ENCODE data around the gene PPP1R3D.
A peak's percentile ranks its signal among the peaks of the same experiment; 100 is the strongest.

PPP1R3D gene

GRCh38 chr20:59948212-59948611, 8.1 kb upstream of the PPP1R3D start:
- DNase-seq, result peak; percentile 55

- no peak for DNase-seq
These were observed 7.3 kb upstream of the PPP1R3D start for GRCh38 chr20:59947376-59947775.

DNA sequence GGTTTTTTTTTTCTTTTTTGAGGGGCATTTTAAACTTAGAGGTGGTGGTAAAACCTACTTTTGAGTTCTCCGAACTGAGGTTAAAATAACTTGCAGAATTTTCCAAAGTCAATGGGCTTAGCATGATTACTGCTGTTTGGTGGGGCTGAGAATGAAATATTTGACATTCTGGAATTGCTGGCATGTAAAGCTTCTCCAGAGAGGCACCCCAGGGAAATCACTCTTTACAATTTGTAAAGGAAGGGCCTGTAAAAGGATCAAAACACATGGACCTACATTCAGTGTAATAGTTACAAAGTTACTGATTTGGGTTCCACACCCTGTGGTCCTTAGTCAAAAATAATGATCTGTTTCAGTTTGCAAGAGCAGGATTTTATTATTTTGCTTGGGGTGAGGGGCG, 5.6 kb upstream of the PPP1R3D start:
- no peak for DNase-seq

GRCh38 chr20:59945175-59945574, 5.1 kb upstream of the PPP1R3D start:
- peak; percentile 41 for DNase-seq

DNA sequence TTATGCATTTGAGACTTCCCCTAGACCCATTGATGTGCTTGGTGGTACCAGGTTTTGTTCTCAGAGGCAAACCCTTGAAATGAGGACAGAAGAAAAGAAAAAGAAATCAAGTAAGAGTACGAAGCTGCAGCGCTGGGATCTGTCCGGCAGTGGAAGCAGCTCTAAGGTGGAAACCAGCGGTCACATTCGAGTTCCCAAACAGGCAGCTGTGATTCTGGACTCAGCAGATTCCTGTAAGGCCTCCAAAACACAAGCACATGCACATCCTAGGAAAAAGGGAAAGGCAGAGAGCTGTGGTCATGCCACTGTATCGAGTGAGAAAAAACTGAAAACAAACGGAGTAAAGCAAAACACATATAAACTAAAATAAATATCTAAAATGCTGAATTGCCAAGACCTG, 4.6 kb upstream of the PPP1R3D start:
- no peak for DNase-seq

- DNase-seq, result no peak
These were observed 2.1 kb upstream of the PPP1R3D start for GRCh38 chr20:59942245-59942644.

GRCh38 chr20:59940956-59941294, 820 bp upstream of the PPP1R3D start:
- DNase-seq, result no peak

DNA sequence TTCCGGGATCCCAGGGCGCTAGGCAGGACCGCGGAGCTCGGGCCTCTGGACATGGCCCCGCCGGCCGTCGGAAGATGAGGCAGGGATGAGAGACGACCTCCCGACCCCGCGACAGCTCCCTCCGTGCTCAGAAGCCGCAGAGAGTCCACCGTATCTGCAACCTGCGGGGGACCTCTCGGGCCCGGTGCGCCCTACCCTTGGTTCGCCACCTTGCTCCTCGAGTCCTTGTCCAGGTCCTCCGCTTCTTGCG, 301 bp downstream of the PPP1R3D start:
- no peak for DNase-seq

- DNase-seq, result no peak
These were observed 840 bp downstream of the PPP1R3D start for GRCh38 chr20:59939052-59939878.

DNA sequence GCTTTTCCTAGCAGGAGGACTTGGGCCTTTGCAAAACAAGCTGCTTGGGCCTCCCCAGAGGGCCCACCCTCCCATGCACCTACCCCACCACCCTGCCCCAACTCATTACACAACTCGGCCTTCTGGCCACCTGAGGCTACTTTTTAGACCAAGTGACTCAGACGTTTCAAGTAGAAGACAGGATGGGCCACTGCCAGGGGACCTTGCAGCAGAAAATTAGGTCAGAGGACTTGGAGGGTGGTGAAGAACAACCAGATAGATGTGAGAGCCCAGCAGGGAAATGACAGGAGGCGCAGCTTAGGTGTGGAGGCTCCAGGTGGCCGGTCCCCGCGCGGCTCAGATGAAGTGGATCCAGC, 1.4 kb downstream of the PPP1R3D start:
- DNase-seq, result no peak

GRCh38 chr20:59938221-59938620, 1.9 kb downstream of the PPP1R3D start:
- DNase-seq, result no peak

DNA sequence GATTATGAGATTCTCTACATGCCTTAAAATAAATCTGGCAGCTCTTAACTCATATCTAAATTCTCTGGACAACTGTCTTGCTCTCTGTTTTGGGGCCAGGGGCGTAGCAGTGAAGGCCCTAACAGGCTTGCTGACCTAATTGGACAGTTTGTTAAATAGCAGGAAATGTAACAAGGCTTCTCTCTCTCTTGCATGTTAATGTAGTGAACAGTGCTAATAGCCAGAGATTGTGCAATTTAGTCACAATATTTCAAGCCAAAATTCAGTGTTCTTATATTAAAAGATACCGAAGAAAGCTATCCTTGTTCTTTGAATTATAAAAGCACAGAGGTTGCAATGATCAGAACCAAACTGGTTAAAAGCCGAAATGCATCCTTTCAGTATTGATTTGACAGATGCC, 3.0 kb downstream of the PPP1R3D start:
- DNase-seq, result peak; percentile 19

DNA sequence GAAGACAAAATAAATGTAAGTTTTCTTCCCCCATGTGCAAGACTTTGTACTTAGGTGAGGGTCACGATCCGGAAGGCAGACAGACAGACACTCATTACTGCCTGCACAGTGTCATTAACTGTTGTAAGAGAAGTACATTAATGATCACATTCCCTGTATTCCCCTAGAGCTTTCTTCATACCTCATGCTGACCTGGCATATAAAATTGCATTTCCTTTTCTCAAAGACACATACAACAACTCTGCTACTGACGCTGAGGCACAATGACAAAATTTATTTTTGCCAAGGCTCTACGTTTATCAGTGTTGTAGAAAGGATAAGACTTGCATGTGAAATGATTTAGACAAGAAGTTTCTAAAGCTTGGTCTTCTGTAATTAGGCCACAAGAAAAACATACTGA, 3.7 kb downstream of the PPP1R3D start:
- no peak for DNase-seq

- no peak for DNase-seq
These were observed 4.5 kb downstream of the PPP1R3D start for GRCh38 chr20:59935457-59936185.

DNA sequence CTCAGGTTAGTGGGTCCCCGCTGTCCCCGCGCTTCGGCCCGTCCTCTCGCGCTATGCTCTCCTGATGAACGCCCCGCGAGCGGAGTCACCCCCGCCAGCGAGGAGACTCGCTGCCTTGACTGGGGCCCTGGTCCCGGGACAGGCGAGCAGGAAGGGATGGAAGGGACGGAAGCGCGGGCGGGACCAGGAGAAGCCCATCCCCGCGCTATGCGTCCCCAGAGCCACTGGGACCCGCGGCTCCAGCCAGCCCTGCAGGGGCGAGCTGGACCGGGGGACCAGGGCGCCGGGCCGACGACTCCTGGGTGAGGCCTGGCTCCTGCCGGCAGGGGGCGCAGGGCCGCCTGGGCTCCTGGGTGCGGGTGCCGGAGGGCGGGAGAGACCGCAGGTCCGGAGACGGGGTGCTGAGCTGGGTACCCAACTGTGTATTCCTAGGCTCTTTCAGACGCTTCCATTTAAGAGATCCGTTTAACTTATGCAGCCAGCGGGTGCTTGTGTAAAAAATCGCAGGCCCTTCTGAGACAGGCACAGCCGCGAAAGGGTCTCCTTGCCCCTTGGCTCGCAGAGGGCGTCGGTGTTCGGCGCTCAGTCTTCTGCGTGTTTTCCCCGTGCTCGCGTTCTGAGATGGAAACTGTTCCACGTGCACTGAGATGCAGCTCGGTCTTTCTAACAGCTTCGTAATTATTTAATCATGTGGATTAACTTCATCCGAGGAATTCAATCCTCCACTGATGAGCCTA, 6.1 kb downstream of the PPP1R3D start:
- peak; percentile 83 for DNase-seq

DNA sequence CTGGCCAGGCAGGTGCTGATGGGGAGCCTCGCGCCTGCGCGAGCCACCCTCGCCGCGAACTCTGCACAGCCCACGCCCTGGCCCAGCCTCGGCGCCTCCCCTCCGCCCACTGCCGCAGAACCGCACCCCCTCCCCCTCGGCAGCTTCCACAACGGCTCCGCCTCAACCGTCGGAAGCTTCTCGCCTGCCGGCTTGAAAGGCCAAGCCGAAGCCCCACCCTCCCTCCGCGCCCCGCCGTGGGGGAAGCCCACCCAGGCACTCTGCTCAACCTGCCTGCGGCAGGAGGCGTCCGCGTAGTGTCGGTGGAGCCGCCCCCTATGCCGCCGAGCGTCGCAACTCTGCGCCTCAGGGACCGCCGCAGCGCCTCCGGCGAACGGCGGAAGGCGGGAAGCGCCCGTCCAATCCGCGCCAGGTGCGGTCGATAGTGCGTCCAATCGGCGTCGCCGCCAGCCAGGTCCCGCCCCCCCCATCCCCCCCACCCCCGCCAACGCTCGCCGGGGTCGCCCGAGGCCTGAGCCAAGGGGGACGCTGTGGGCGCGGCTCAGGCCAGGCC, 6.7 kb downstream of the PPP1R3D start, which contains the start of gene SYCP2:
TSS of gene SYCP2 (minus strand) at position 342 of the 553 bp plus-strand sequence. CDS start 11,224 bp downstream, outside the sequence.
- DNase-seq, result peak; percentile 64

DNA sequence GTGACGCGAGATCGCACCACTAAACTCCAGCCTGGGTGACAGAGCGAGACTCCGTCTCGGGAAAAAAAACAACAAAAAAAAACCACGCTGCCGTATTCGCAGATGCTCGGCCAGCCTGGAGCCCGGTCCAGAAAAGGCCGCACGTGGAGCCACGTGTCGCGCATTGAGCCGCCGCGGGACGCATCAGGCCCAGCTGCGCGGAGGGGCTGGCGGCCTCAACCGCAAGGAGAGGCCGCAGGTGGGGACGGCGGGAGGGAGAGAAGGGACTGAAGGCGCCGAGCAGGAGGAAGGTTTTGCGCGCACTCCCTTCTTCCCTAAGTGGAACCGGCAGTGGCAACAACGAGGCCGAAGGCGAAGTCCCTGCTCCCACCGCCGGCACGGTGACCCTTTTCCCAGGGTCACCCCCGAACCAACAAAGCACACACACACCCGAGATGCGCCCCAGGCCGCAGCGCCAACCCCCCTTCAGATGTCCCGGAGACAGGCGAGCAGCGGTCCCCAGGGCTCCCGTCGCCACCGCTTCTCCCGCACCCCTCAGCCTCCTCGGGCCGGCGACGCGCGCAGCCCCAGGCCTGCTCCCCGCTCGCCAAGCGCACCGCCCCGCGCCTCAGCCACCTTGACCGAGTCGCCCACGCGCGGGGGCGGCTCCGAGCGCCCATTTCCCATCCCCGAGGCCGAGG, 7.3 kb downstream of the PPP1R3D start:
- no peak for DNase-seq

GRCh38 chr20:59931511-59932312, 8.4 kb downstream of the PPP1R3D start:
- no peak for DNase-seq

DNA sequence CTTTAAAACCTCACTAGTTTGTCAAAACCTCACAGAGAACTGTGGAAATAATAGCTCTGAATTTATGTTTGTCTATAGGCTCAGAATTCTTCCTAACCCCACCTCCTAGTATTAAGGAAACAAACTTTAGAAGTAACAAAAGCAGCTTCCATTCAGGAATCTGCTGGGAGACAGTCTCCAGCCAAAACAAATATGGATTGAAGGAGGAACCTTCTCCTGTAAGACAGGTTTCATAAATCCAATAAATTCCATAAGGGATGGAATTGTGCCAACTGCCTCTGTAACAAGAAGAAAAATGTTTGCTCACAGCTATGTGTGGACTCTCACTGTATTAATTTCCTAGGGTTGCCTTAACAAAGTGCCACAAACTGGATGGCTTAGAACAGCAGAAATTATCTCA, 14.2 kb downstream of the PPP1R3D start:
- DNase-seq, result no peak

- DNase-seq, result no peak
These were observed 14.7 kb downstream of the PPP1R3D start for GRCh38 chr20:59925359-59925758.

DNA sequence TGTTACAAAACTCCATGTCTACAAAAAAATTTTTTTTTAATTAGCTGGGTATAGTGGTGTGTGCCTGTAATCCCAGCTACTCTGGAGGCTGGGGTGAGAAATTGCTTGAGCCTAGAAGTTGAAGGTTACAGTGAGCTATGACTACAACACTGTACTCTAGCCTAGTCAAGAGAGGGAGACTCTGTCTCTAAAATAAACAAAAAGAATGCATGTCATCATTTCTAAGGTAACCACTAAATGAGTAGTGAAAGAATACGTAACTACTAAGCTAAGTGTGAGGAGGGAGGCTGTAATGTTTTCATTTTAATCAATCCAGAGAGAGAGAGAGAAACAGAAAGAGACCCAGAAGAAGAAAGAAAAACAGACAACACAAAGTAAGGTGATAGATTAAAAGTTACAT, 16.6 kb downstream of the PPP1R3D start:
- no peak for DNase-seq

GRCh38 chr20:59920944-59921343, 19.2 kb downstream of the PPP1R3D start:
- no peak for DNase-seq
